HG02588 (cell line): ENCODE results near the gene POU6F2.

Source experiments
- ATAC-seq: cut with Tn5 transposase; IDR thresholded peaks from one replicate; pipeline ENCODE4 v1.9.1; 2021; ENCODE audit warnings: mild to moderate bottlenecking, moderate library complexity; ENCODE audit not compliant: unreplicated experiment

POU6F2 gene

GRCh38 chr7:39105720-39106119, 128.0 kb downstream of the POU6F2 start:
- ATAC-seq = no peak

- no peak for ATAC-seq
These were observed 148.1 kb downstream of the POU6F2 start for GRCh38 chr7:39125846-39126245.

GRCh38 chr7:39127058-39127457, 149.3 kb downstream of the POU6F2 start:
- ATAC-seq = no peak

DNA sequence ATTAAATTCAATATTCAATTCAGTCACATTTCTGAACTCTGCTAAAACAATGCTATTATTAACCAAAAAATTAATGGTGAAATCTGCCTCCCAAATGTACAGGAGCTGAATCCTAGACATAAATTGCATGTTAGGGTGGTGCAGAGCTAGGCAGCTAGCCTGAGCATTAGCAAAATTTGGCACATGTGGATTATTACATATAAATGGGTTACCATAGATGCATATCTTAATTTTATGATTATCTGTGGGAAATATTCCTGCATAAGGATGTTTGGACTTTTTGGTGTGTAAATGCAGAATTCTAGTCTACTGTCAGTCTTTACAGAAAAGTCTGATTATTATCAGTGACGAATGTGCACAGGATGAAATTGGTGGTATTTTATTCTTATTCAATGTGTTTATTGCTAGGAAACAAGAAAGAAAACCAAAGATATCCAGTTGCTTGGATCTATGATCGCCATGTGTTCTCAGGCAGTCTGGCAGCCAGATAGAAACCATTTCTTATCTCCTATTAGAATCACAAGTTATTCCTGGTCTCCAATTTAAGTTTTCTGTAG, 150.7 kb downstream of the POU6F2 start:
- no peak for ATAC-seq

DNA sequence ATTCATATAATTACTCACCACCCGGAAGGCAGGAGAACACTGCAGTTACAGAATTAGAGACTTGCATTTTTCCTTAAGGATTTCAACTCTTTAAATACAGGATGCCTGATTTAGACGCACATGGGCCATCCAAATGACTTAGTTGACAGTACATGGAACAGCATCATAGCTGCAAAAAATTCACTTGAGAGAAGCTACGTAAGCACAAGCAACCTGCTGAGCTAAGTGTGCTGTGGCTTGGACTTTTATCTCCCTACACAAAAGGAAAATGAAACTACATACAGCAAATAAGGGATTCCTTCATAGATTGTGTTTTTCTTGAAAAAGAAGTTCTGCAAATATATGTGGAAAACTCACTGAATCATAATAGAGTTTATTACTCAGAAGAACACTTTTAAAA, 152.6 kb downstream of the POU6F2 start:
- ATAC-seq = no peak

GRCh38 chr7:39130857-39131526, 153.3 kb downstream of the POU6F2 start:
- no peak for ATAC-seq

DNA sequence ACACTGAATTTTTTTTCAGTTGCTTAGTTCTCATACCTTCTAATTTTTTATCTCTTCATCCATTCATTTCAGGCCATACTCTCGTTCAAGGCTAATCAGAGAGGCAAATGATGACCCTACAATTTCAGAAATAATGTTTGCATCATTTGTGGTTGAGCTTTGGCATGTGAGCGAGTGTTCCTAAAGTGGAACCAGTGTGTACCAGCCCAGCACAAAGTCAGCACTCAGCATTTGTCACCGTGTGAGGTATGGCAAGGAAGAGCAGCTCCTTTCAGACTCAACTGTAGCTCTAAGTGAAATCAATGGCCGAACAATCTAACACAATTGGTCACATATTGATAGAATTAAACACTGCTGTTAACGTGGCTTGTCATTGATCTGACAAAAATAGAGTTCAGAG, 154.6 kb downstream of the POU6F2 start:
- no peak for ATAC-seq

DNA sequence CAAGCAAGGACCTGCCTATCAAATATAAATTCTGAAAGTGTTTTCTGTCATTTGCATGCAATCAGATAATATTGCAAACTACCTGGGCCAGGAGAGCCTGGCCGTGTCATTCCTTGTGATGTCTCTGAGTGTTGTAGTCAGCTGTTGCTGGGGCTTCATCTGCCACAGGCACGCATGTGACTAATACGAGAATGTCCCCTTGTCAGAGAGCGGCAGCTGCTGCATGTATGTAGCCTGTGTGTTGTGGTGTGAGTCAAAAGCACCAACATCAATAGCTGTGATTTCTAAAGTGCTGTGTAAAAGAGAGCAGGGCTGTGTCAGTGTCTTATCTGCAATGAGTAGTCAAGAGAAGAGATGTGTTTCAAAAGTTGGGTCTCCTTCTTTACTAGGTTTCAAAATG, 155.4 kb downstream of the POU6F2 start:
- ATAC-seq = no peak

DNA sequence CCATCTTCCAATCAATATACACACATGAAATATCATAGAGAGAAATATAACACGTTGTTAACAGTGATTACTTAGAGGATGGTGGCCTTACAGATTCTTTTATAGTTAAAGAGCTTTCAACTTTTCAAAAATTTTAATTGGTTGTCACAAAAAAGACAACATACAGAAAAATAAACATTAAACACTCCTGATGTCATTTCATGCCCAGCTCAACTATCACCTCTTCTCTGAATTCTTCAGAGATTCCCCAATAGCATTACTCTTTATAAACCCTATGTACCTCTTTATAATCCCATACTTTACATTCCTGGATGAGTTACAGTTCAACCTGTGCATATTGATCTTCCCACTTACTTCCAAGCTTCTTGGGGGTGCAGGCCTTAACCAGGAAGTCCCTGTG, 159.8 kb downstream of the POU6F2 start:
- ATAC-seq = no peak

DNA sequence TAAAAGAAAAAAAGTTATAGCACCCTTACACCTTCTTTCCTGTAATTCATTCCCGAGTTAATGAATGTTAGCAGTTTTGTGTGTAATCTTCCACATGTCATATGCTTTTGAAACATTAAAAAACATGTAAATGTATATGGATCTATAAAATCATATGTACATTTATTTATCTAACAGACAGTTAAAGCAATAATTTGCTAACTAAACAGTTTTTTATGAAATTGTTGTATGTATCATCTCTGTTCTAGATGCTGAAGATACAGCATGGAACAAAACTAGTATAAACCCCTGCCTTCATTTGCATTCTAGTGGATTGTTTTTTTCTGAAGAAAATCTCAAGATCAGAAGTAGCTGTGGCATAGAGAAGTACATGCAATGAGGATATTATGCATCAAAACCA, 165.0 kb downstream of the POU6F2 start:
- ATAC-seq = no peak

DNA sequence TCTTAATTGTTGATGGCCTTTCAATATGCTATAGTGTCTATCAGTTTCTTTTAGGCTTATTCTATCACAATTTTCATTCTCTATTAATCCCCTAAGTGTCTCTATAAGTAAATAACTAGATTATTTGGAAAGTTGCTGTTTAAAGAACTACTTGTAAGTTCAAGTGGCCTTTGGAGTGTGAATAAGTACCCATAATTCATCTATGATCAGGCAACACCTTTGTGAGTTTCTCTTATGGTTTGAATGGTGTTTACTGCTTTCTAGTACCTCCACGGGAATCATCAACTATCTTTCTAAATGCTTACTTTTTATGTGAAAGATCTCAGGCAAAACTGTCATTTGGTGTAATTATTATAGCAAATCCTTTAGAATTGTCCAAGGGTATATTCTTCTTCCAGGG, 166.7 kb downstream of the POU6F2 start:
- ATAC-seq = no peak

DNA sequence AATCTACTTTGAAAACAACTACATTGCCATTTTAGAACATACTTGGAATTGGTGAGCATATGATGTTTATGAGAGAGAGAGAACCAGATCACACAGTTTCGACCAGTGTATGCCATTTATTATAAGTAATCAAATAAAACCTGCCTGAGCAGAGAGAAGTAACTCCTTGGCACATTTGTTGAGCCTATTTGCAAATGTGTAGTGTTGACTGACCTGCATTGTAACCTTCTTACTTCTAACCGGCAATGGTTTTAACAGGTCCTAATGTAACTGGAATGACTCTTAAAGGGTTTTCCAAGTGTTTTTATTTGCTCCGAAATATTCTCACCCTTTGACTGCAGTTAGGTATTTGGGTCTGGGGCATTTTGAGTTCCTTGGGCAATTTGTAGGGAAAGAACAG, 167.6 kb downstream of the POU6F2 start:
- ATAC-seq = no peak

DNA sequence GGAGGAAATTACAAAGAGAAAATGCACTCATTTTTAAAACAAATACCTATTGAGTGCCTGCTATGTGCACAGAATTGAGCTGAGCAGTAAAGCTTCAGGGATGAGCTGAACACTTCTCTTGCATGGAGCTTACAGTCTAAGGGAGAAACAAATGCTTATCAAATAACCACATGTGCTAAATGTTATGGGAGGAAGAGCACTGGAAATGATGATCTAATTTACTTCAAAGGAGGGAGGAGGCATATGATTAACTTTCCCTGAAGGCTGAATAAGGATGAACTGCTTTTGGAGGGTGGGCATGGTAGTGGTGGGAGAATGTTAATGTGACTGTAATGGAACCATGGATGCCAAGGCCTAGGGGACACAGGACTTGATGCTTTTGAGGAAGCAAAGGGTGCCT, 168.2 kb downstream of the POU6F2 start:
- ATAC-seq = no peak

DNA sequence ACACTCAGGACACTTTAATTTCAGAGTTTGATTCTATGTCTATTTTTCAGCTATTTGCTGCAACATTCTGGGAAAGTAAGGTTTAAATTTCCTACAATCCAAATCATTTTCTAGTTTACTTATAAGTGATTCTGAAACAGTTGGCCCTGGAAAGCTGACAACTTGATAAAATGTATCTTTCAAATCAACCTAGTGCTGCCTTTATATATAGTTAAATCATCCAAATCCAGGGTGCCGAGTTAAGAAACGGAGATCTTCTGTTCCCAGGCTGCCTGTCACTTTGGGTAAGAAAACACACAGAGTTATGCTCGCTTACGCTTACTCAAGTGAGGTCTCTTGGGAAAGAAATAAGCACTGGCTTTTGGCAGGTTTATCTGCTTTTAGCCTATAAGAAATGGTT, 175.0 kb downstream of the POU6F2 start:
- ATAC-seq = no peak

- ATAC-seq = no peak
These were observed 175.4 kb downstream of the POU6F2 start for GRCh38 chr7:39153113-39153512.

- no peak for ATAC-seq
These were observed 175.9 kb downstream of the POU6F2 start for GRCh38 chr7:39153647-39154046.

DNA sequence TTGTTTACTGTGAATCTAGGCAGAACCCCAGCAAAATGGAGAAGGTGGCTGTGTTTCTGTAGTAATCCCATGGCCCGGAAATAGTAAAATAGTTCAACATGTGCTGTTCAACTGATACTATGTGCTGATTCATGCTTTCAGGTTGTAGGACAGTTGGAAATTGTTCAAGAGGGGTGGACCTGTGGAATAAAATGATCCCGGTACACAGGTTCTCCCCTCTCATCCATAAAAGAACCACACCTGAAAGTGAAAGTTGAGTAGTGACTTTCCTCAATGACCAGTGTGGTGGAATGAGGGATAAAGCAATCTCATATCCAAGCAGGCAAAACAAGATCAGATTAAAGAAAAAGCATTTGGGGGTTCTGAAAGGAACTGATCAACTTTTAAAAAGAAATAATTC, 177.1 kb downstream of the POU6F2 start:
- no peak for ATAC-seq

DNA sequence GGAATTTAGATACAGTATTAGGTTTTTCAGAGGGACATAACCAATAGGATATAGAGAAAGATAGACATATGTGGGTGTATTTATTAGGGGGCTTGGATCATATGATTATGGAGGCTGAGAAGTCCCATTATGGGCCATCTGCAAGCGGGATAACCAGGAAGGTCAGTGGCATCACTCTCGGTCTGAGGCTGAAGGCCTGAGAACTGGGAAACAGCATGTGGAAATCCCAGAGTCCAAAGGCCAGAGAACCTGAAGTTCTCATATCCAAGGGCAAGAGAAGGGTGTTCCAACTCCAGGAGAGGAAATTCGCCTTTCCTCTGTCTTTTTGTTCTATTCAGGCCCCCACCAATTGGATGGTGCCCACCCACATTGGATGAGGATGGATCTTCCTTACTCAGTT, 180.7 kb downstream of the POU6F2 start:
- no peak for ATAC-seq

- no peak for ATAC-seq
These were observed 184.2 kb downstream of the POU6F2 start for GRCh38 chr7:39161903-39162302.

DNA sequence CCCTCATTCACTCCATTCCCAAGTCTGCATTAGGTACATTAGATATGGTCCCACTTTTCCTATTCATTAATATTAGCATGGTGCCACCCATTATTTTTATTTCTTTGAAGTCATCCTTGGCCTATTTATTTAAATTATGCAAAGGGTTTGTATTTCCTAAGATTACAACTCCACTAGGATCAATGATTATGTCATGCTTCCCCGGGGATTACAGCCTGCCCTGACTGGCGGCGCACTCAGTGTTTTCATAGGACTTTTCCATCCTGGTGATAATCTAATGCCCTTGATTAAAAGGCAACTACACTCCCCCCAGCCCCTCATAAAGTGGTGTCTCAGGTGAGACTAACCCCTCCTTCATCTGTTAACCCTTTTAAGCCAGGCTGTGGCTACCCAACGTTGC, 187.2 kb downstream of the POU6F2 start:
- no peak for ATAC-seq

DNA sequence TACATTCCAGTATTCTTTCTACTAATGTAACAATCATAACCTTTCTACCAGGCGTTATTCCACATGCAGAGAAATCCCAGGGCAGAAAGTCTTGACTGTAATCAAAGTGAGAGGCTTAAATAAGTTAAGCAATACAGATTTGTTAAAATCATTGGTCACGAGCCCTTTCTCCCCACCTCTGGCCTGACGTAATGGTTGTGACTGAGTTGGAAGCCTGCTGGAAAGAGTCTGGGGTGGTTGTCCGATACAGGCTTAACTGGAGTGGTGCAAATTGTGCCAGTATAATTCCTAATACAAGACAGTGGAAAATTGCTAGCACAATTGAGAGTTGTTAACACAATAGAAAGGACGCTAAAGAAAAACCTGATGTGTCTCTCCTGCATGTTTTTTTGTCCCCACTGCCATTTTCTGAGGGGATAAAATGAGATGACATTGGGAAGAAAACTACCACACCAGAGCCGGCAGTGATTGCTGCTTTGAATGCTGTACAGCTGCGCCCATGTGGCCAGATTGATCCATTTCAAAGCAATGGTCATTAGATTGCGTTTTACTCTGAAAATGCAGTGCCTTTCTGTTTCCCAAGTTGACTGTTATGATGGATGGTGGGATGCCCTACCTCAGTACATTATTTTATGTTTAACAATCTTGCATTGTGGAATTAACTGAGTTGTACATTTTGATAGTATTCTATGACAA, 190.8 kb downstream of the POU6F2 start:
- no peak for ATAC-seq

DNA sequence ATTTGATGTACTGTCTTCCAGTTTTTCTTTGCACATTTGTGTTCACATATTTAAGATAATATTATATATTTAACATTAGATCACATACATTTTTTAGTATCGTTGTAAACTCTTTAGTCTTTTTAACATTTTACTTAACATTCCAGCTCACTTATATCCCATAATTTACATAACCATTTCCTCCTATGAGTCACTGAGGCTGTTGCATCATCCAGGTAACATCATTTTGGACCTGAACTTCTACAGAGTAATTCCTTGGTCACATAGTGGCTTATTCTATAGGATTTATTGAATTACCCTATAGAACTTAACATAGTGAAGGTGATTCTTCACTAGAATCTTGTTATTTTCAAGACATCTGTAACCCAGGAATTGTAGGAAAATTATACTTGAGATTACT, 194.4 kb downstream of the POU6F2 start:
- no peak for ATAC-seq

GRCh38 chr7:39181398-39181797, 203.7 kb downstream of the POU6F2 start:
- no peak for ATAC-seq
